Left ventricle myocardium inferior (tissue), 1 donor: ENCODE measurements around the gene SSBP4. TPM values are rescaled to one million over a fixed set of nuclear protein-coding genes. Genes with fewer than 3 reads are reported as not detected.

Source experiments
- DNase-seq: peaks from one replicate; pipeline ENCODE4 v3.0.0-alpha.2; 2020
- H3K27ac ChIP-seq: fragments of 200-600 bp; replicated peaks from 2 replicates; pipeline ENCODE4 v1.8.0; 2021
- H3K27me3 ChIP-seq: fragments of 200-600 bp; 2 replicates; pipeline ENCODE4 v1.8.0; 2021; ENCODE audit warnings: low read depth
- H3K36me3 ChIP-seq: fragments of 200-600 bp; 2 replicates; pipeline ENCODE4 v1.8.0; 2021
- H3K4me1 ChIP-seq: fragments of 200-600 bp; 2 replicates; pipeline ENCODE4 v1.8.0; 2021
- H3K4me3 ChIP-seq: fragments of 200-600 bp; 2 replicates; pipeline ENCODE4 v1.8.0; 2021; ENCODE audit warnings: mild to moderate bottlenecking, moderate library complexity
- H3K9me3 ChIP-seq: fragments of 200-600 bp; replicated peaks from 2 replicates; pipeline ENCODE4 v1.8.0; 2021
- CTCF ChIP-seq: fragments of 200-600 bp; IDR thresholded peaks from 2 replicates; pipeline ENCODE4 v1.8.0; 2021; ENCODE audit warnings: antibody characterized with exemption, mild to moderate bottlenecking, borderline replicate concordance
- intact Hi-C: fragments of 100-400 bp; cut with micrococcal nuclease; formaldehyde crosslinking; loops from one replicate; pipeline ENCODE4 v1.11.0; 2022
- total RNA-seq: library from RNA; stranded (reverse); fragmentation: NEBNext Ultra II Directional; extraction: Animal tissue kit (Norgen Biotek cat#: 25700); gene quantifications from one replicate; pipeline ENCODE4 v1.2.1, GENCODE V29; 2021
- donor health status: DM: no; HTN: yes; CAD: no; lungs with severe emphysema.

SSBP4 gene
- total RNA-seq, 1 donor from 2014 or later = 30.8 TPM

- H3K4me1 ChIP-seq = peaks cover 39% of the 10 kb centered on the region
- peaks cover 28% of the 10 kb centered on the region for H3K36me3 ChIP-seq
- intact Hi-C loops = no loop called here
- H3K4me3 ChIP-seq = no peak overlapping the region
- no peak overlapping the region for H3K27ac ChIP-seq
- H3K9me3 ChIP-seq = no peaks in the 10 kb centered on the region
- no peaks in the 10 kb centered on the region for H3K27me3 ChIP-seq
- DNase-seq = peak; percentile 27
- peak; percentile 43 for TF ChIP-seq CTCF
Measured at GRCh38 chr19:18440415-18440877, 21.2 kb downstream of the SSBP4 start.

GRCh38 chr19:18440936-18441803 lies 22.0 kb downstream of the SSBP4 start:
- no peak overlapping the region for H3K27ac ChIP-seq
- H3K36me3 ChIP-seq = peaks cover 29% of the 10 kb centered on the region
- no peak for TF ChIP-seq CTCF
- no peak overlapping the region for H3K4me3 ChIP-seq
- H3K4me1 ChIP-seq = peaks cover 38% of the 10 kb centered on the region
- no peak for DNase-seq
- H3K27me3 ChIP-seq = no peaks in the 10 kb centered on the region
- intact Hi-C loops = no loop called here
- no peaks in the 10 kb centered on the region for H3K9me3 ChIP-seq

GRCh38 chr19:18441804-18442788 lies 22.9 kb downstream of the SSBP4 start:
- Histone ChIP-seq H3K27ac (no peak overlapping the region), H3K27me3 (no peaks in the 10 kb centered on the region), H3K36me3 (peaks cover 38% of the 10 kb centered on the region), H3K4me1 (peaks cover 36% of the 10 kb centered on the region), H3K9me3 (no peaks in the 10 kb centered on the region), H3K4me3 (no peak overlapping the region)
- TF ChIP-seq CTCF = no peak
- DNase-seq = no peak
- intact Hi-C loops = no loop called here

GRCh38 chr19:18442941-18443340 lies 23.7 kb downstream of the SSBP4 start:
- Histone ChIP-seq H3K4me1 (peaks cover 27% of the 10 kb centered on the region), H3K9me3 (no peaks in the 10 kb centered on the region), H3K27me3 (no peaks in the 10 kb centered on the region), H3K36me3 (peaks cover 46% of the 10 kb centered on the region), H3K4me3 (no peak overlapping the region), H3K27ac (no peak overlapping the region)
- TF ChIP-seq CTCF = no peak
- intact Hi-C loops = no loop called here
- DNase-seq = no peak

GRCh38 chr19:18443406-18443805 lies 24.2 kb downstream of the SSBP4 start:
- Histone ChIP-seq H3K9me3 (no peaks in the 10 kb centered on the region), H3K27me3 (no peaks in the 10 kb centered on the region), H3K27ac (no peak overlapping the region), H3K4me1 (peaks cover 23% of the 10 kb centered on the region), H3K36me3 (peaks cover 51% of the 10 kb centered on the region), H3K4me3 (no peak overlapping the region)
- intact Hi-C loops = no loop called here
- TF ChIP-seq CTCF = no peak
- DNase-seq = no peak
